HEK293 (cell line): Measurements from ENCODE around the gene SLC2A6.

Experiments
- CTCF ChIA-PET: fragments of 350-600 bp; formaldehyde crosslinking; extraction: SDS; loops from one replicate; lab custom pipeline; 2021; ENCODE audit warnings: antibody characterized with exemption; lab: Yijun Ruan, JAX
- POLR2A ChIA-PET: fragments of 300-600 bp; formaldehyde crosslinking; extraction: SDS; loops from one replicate; lab custom pipeline; 2020; ENCODE audit warnings: antibody characterized with exemption, inconsistent platforms; lab: Yijun Ruan, JAX
- H3K27ac ChIP-seq: fragments of 200-500 bp; sonication (Bioruptor generic); 2 replicates; pipeline ENCODE4 v1.5.1; 2014; ENCODE audit warnings: low read depth, low read length, control low read depth, inconsistent platforms; ENCODE audit errors: extremely low read depth
- H3K36me3 ChIP-seq, 2 experiments: fragments of 200-500 bp in 1 of 2; sonication (Bioruptor generic) in 1 of 2; 1 replicate in 1 of 2; 2 replicates in 1 of 2; pipeline ENCODE4 v1.5.1; 2014 to 2017; ENCODE audit warnings: inconsistent platforms in 2 of 2, low read length in 2 of 2; ENCODE audit not compliant: control insufficient read depth in 2 of 2, insufficient read depth in 1 of 2
- H3K4me1 ChIP-seq: fragments of 200-500 bp; sonication (Bioruptor generic); 2 replicates; pipeline ENCODE4 v1.5.1; 2014; ENCODE audit warnings: mild to moderate bottlenecking, low read length, inconsistent platforms; ENCODE audit not compliant: control insufficient read depth, insufficient read depth
- H3K4me3 ChIP-seq: 2 replicates; pipeline ENCODE4 v1.5.1; 2011; ENCODE audit warnings: low read depth, mild to moderate bottlenecking, control low read depth, low read length, moderate library complexity
- H3K9me3 ChIP-seq: fragments of 200-500 bp; sonication (Bioruptor generic); 2 replicates; pipeline ENCODE4 v1.5.1; 2014; ENCODE audit warnings: low read depth, low read length, inconsistent platforms; ENCODE audit not compliant: control insufficient read depth, insufficient read depth
- KLF8 ChIP-seq: fragments of 450-650 bp; formaldehyde crosslinking; IDR thresholded peaks from 2 replicates; pipeline ENCODE4 v1.5.1; 2016; ENCODE audit warnings: missing biosample characterization, missing genetic modification characterization
- WT1 ChIP-seq: fragments of 450-650 bp; formaldehyde crosslinking; IDR thresholded peaks from 2 replicates; pipeline ENCODE4 v1.5.1; 2016; ENCODE audit warnings: missing biosample characterization, missing genetic modification characterization
- ZEB2 ChIP-seq: fragments of 450-650 bp; formaldehyde crosslinking; IDR thresholded peaks from 2 replicates; pipeline ENCODE4 v1.5.1; 2016; ENCODE audit warnings: missing biosample characterization, missing genetic modification characterization
- ZFP3 ChIP-seq: fragments of 450-650 bp; formaldehyde crosslinking; IDR thresholded peaks from 2 replicates; pipeline ENCODE4 v1.5.1; 2016; ENCODE audit warnings: low read depth, missing biosample characterization, missing genetic modification characterization
- ZNF239 ChIP-seq: fragments of 450-650 bp; formaldehyde crosslinking; IDR thresholded peaks from 2 replicates; pipeline ENCODE4 v1.5.1; 2016; ENCODE audit warnings: missing biosample characterization, missing genetic modification characterization
- ZNF248 ChIP-seq: fragments of 450-650 bp; formaldehyde crosslinking; IDR thresholded peaks from 2 replicates; pipeline ENCODE4 v1.5.1; 2017; ENCODE audit warnings: missing biosample characterization, missing genetic modification characterization
- ZNF302 ChIP-seq: fragments of 450-650 bp; formaldehyde crosslinking; IDR thresholded peaks from 2 replicates; pipeline ENCODE4 v1.5.1; 2016; ENCODE audit warnings: missing biosample characterization, missing genetic modification characterization, low read depth
- ZNF391 ChIP-seq: fragments of 450-650 bp; formaldehyde crosslinking; IDR thresholded peaks from 2 replicates; pipeline ENCODE4 v1.5.1; 2016; ENCODE audit warnings: low read depth, missing biosample characterization, missing genetic modification characterization, borderline replicate concordance
- ZNF747 ChIP-seq: fragments of 450-650 bp; formaldehyde crosslinking; IDR thresholded peaks from 2 replicates; pipeline ENCODE4 v1.5.1; 2016; ENCODE audit warnings: missing biosample characterization, missing genetic modification characterization
- ZSCAN16 ChIP-seq: fragments of 450-650 bp; formaldehyde crosslinking; IDR thresholded peaks from 2 replicates; pipeline ENCODE4 v1.5.1; 2016; ENCODE audit warnings: missing biosample characterization, missing genetic modification characterization
- TF ChIP-seq, protein P1 (sequence below): fragments of 450-650 bp; formaldehyde crosslinking; IDR thresholded peaks from 2 replicates; pipeline ENCODE4 v1.5.1; 2016; ENCODE audit warnings: missing biosample characterization, missing genetic modification characterization
- TF ChIP-seq, protein P2 (sequence below): fragments of 450-650 bp; formaldehyde crosslinking; IDR thresholded peaks from 2 replicates; pipeline ENCODE4 v1.5.1; 2016; ENCODE audit warnings: missing biosample characterization, missing genetic modification characterization
- TF ChIP-seq, protein P3 (sequence below): fragments of 450-650 bp; formaldehyde crosslinking; IDR thresholded peaks from 2 replicates; pipeline ENCODE4 v1.5.1; 2017; ENCODE audit warnings: missing biosample characterization, missing genetic modification characterization
- TF ChIP-seq, protein P4 (sequence below): fragments of 450-650 bp; formaldehyde crosslinking; IDR thresholded peaks from 2 replicates; pipeline ENCODE4 v1.5.1; 2017; ENCODE audit warnings: missing biosample characterization, missing genetic modification characterization
- TF ChIP-seq, protein P5 (sequence below): fragments of 450-650 bp; formaldehyde crosslinking; IDR thresholded peaks from 2 replicates; pipeline ENCODE4 v1.5.1; 2017; ENCODE audit warnings: missing biosample characterization, missing genetic modification characterization
- TF ChIP-seq, protein P6 (sequence below): fragments of 450-650 bp; formaldehyde crosslinking; IDR thresholded peaks from 2 replicates; pipeline ENCODE4 v1.5.1; 2016; ENCODE audit warnings: missing biosample characterization, missing genetic modification characterization
- TF ChIP-seq, protein P7 (sequence below): fragments of 450-650 bp; IDR thresholded peaks from 2 replicates; pipeline ENCODE4 v1.5.1; 2018; ENCODE audit warnings: missing biosample characterization, mild to moderate bottlenecking, missing genetic modification characterization
- TF ChIP-seq, protein P8 (sequence below): fragments of 450-650 bp; formaldehyde crosslinking; IDR thresholded peaks from 2 replicates; pipeline ENCODE4 v1.5.1; 2016; ENCODE audit warnings: missing biosample characterization, missing genetic modification characterization

SLC2A6 gene

DNA sequence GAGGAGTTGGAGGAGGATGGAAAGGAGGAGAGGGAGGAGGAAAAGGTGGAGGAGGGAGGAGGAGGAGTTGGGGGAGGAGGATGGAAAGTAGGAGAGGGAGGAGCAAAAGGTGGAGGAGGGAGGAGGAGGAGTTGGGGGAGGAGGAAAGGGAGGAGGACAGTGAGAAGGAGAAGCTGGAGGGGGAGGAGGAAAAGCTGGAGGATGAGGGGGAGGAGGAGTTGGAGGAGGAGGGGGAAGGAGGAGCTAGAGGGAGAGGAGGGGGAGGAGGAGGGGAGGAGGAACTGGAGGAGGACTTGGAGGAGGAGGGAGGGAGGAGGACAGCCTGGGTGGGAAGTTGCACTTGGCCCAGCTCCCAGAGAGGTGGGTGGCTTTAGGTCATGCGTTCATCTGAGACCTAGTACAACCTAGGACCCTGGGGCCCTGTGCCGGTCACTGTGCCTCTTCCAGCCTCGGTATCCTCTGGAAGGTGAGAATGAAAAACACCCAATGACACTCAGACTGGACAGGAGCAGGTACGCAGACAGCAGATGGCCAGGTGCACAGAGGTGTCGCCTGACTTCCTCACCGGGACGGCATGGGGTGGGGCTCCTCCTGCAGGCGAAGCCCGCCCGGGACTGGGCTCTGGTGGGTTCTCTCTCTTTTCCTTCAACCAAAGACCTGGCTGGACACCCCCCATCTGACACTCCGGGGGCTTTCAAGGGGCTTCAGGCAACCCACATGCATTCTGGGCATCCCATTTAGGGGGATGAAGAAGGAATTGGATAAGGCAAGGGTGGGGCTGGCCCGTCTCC lies 12.2 kb upstream of the SLC2A6 start (continued):
- TF ChIP-seq, protein P1, sequence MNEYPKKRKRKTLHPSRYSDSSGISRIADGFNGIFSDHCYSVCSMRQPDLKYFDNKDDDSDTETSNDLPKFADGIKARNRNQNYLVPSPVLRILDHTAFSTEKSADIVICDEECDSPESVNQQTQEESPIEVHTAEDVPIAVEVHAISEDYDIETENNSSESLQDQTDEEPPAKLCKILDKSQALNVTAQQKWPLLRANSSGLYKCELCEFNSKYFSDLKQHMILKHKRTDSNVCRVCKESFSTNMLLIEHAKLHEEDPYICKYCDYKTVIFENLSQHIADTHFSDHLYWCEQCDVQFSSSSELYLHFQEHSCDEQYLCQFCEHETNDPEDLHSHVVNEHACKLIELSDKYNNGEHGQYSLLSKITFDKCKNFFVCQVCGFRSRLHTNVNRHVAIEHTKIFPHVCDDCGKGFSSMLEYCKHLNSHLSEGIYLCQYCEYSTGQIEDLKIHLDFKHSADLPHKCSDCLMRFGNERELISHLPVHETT (tag by site-specific recombination) = no peak
- TF ChIP-seq ZNF302 (tag by site-specific recombination) = no peak
- TF ChIP-seq ZFP3 (tag by site-specific recombination) = no peak
- TF ChIP-seq ZEB2 (tag by site-specific recombination) = no peak
- TF ChIP-seq, protein P2, sequence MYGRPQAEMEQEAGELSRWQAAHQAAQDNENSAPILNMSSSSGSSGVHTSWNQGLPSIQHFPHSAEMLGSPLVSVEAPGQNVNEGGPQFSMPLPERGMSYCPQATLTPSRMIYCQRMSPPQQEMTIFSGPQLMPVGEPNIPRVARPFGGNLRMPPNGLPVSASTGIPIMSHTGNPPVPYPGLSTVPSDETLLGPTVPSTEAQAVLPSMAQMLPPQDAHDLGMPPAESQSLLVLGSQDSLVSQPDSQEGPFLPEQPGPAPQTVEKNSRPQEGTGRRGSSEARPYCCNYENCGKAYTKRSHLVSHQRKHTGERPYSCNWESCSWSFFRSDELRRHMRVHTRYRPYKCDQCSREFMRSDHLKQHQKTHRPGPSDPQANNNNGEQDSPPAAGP (tag by site-specific recombination) = 0 out of 2 replicates have a peak, but pooled peaks have one; percentile 6
- TF ChIP-seq, protein P3, sequence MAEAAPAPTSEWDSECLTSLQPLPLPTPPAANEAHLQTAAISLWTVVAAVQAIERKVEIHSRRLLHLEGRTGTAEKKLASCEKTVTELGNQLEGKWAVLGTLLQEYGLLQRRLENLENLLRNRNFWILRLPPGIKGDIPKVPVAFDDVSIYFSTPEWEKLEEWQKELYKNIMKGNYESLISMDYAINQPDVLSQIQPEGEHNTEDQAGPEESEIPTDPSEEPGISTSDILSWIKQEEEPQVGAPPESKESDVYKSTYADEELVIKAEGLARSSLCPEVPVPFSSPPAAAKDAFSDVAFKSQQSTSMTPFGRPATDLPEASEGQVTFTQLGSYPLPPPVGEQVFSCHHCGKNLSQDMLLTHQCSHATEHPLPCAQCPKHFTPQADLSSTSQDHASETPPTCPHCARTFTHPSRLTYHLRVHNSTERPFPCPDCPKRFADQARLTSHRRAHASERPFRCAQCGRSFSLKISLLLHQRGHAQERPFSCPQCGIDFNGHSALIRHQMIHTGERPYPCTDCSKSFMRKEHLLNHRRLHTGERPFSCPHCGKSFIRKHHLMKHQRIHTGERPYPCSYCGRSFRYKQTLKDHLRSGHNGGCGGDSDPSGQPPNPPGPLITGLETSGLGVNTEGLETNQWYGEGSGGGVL = peak; percentile 84
- no peak for TF ChIP-seq ZSCAN16 (tag by site-specific recombination)
- TF ChIP-seq WT1 = peak; percentile 22; the same call in 1 of the 2 replicates
- TF ChIP-seq, protein P4, sequence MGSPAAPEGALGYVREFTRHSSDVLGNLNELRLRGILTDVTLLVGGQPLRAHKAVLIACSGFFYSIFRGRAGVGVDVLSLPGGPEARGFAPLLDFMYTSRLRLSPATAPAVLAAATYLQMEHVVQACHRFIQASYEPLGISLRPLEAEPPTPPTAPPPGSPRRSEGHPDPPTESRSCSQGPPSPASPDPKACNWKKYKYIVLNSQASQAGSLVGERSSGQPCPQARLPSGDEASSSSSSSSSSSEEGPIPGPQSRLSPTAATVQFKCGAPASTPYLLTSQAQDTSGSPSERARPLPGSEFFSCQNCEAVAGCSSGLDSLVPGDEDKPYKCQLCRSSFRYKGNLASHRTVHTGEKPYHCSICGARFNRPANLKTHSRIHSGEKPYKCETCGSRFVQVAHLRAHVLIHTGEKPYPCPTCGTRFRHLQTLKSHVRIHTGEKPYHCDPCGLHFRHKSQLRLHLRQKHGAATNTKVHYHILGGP (tag by site-specific recombination) = no peak
- TF ChIP-seq, protein P5, sequence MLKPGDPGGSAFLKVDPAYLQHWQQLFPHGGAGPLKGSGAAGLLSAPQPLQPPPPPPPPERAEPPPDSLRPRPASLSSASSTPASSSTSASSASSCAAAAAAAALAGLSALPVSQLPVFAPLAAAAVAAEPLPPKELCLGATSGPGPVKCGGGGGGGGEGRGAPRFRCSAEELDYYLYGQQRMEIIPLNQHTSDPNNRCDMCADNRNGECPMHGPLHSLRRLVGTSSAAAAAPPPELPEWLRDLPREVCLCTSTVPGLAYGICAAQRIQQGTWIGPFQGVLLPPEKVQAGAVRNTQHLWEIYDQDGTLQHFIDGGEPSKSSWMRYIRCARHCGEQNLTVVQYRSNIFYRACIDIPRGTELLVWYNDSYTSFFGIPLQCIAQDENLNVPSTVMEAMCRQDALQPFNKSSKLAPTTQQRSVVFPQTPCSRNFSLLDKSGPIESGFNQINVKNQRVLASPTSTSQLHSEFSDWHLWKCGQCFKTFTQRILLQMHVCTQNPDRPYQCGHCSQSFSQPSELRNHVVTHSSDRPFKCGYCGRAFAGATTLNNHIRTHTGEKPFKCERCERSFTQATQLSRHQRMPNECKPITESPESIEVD = no peak

DNA sequence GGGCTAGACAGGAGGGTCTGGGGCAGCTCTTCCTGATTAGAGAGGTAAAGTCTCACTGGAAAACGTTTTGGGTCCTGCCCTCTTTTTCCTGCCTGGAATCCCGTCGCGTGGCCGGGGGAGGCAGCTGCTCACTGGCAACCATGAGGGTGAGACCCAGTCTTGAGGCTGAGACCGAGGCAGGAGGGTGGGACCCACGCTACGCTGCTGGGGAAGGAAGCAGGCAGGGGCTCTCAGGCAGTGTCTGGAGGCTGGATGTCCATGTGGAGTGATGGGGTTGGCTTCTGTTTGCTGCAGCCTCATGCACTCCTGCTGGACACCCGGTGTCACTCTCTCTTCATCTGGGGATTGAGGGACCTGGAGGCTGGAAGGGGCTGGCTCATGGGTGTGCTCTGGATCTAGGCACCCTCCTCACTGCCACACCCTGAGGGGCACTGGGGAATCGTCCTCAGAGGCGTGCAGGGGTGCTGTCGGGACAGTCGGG lies 11.3 kb upstream of the SLC2A6 start:
- Histone ChIP-seq H3K4me3 (no peak overlapping the region), H3K27ac (no peak overlapping the region), H3K4me1 (no peaks in the 10 kb centered on the region), H3K9me3 (no peaks in the 10 kb centered on the region), H3K36me3 (no peaks in the 10 kb centered on the region)
- TF ChIP-seq, protein P6, sequence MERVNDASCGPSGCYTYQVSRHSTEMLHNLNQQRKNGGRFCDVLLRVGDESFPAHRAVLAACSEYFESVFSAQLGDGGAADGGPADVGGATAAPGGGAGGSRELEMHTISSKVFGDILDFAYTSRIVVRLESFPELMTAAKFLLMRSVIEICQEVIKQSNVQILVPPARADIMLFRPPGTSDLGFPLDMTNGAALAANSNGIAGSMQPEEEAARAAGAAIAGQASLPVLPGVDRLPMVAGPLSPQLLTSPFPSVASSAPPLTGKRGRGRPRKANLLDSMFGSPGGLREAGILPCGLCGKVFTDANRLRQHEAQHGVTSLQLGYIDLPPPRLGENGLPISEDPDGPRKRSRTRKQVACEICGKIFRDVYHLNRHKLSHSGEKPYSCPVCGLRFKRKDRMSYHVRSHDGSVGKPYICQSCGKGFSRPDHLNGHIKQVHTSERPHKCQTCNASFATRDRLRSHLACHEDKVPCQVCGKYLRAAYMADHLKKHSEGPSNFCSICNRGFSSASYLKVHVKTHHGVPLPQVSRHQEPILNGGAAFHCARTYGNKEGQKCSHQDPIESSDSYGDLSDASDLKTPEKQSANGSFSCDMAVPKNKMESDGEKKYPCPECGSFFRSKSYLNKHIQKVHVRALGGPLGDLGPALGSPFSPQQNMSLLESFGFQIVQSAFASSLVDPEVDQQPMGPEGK (tag by site-specific recombination) = no peak
- TF ChIP-seq ZNF391 (tag by site-specific recombination) = no peak
- TF ChIP-seq, protein P7, sequence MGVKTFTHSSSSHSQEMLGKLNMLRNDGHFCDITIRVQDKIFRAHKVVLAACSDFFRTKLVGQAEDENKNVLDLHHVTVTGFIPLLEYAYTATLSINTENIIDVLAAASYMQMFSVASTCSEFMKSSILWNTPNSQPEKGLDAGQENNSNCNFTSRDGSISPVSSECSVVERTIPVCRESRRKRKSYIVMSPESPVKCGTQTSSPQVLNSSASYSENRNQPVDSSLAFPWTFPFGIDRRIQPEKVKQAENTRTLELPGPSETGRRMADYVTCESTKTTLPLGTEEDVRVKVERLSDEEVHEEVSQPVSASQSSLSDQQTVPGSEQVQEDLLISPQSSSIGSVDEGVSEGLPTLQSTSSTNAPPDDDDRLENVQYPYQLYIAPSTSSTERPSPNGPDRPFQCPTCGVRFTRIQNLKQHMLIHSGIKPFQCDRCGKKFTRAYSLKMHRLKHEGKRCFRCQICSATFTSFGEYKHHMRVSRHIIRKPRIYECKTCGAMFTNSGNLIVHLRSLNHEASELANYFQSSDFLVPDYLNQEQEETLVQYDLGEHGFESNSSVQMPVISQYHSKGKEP (tag by site-specific recombination) = no peak
- TF ChIP-seq, protein P8, sequence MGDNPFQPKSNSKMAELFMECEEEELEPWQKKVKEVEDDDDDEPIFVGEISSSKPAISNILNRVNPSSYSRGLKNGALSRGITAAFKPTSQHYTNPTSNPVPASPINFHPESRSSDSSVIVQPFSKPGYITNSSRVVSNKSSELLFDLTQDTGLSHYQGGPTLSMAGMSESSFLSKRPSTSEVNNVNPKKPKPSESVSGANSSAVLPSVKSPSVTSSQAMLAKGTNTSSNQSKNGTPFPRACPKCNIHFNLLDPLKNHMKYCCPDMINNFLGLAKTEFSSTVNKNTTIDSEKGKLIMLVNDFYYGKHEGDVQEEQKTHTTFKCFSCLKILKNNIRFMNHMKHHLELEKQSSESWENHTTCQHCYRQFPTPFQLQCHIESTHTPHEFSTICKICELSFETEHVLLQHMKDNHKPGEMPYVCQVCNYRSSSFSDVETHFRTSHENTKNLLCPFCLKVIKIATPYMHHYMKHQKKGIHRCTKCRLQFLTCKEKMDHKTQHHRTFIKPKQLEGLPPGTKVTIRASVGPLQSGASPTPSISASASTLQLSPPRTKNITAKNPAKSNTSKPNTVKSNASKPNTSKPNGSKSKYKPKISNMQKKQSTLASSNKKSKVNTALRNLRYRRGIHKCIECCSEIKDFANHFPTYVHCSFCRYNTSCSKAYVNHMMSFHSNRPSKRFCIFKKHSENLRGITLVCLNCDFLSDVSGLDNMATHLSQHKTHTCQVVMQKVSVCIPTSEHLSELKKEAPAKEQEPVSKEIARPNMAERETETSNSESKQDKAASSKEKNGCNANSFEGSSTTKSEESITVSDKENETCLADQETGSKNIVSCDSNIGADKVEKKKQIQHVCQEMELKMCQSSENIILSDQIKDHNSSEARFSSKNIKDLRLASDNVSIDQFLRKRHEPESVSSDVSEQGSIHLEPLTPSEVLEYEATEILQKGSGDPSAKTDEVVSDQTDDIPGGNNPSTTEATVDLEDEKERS (tag by site-specific recombination) = no peak
- TF ChIP-seq ZNF248 = no peak
- no peak for TF ChIP-seq KLF8 (tag by site-specific recombination)
- TF ChIP-seq ZNF747 (tag by site-specific recombination) = no peak
- no peak for TF ChIP-seq ZNF239 (tag by site-specific recombination)
- POLR2A ChIA-PET = interaction anchor here (0.6 to 1.5 kb wide), 3 partner anchors 11 to 1961 kb away, joined by 3 to 4 read pairs (median 4); partner anchors contain the start of gene SLC2A6
- CTCF ChIA-PET = interaction anchor here (0.6 to 1.8 kb wide), 10 partner anchors 9 to 468 kb away, joined by 3 to 6 read pairs (median 4); no protein-coding TSS in a partner anchor
